Measurements from ENCODE around the gene HSPA4.
"Not testable (repeated sequence)": the region's sequence is repeated elsewhere in the genome, so short reads cannot be mapped to it uniquely, and the experiment has no call there.

The HSPA4 gene

GRCh38 chr5:133026664-133027153 is 25.1 kb upstream of the HSPA4 start:
- CTCF ChIA-PET, result interaction anchor here (0.6 kb wide), 1 partner anchor 15 kb away, joined by 3 read pairs; no protein-coding TSS in a partner anchor
- no peak for DNase-seq (ENCODE audit: low read depth, low spot score)
- POLR2A ChIA-PET, result no interaction called here
- TF ChIP-seq CTCF (IDR thresholded peaks at IDR 0.05; ENCODE audit: insufficient read depth, low read length, missing control alignments), result no peak
- H3K4me3 ChIP-seq (ENCODE audit: low read depth, low read length), result peak overlapping the region; percentile 89

- no peak for DNase-seq (ENCODE audit: low read depth, low spot score)
- CTCF ChIA-PET, result no interaction called here
- H3K4me3 ChIP-seq (ENCODE audit: low read depth, low read length), result no peak overlapping the region
- no peak for TF ChIP-seq CTCF (IDR thresholded peaks at IDR 0.05; ENCODE audit: insufficient read depth, low read length, missing control alignments)
- POLR2A ChIA-PET, result interaction anchor here (0.6 kb wide), 1 partner anchor 20 kb away, joined by 4 read pairs; no protein-coding TSS in a partner anchor
These were observed 22.4 kb upstream of the HSPA4 start for GRCh38 chr5:133029416-133029815.

- TF ChIP-seq CTCF (IDR thresholded peaks at IDR 0.05; ENCODE audit: insufficient read depth, low read length, missing control alignments), result no peak
- ChIA-PET POLR2A (no interaction called here), CTCF (no interaction called here)
- no peak for DNase-seq (ENCODE audit: low read depth, low spot score)
- H3K4me3 ChIP-seq (ENCODE audit: low read depth, low read length), result no peak overlapping the region
These were observed 21.3 kb upstream of the HSPA4 start for GRCh38 chr5:133030343-133031005.

- H3K4me3 ChIP-seq (ENCODE audit: low read depth, low read length), result no peak overlapping the region
- POLR2A ChIA-PET, result no interaction called here
- CTCF ChIA-PET, result no interaction called here
- DNase-seq (ENCODE audit: low read depth, low spot score), result no peak
- no peak for TF ChIP-seq CTCF (IDR thresholded peaks at IDR 0.05; ENCODE audit: insufficient read depth, low read length, missing control alignments)
These were observed 18.7 kb upstream of the HSPA4 start for GRCh38 chr5:133032852-133033742.

GRCh38 chr5:133034064-133034463 is 17.7 kb upstream of the HSPA4 start:
- DNase-seq (ENCODE audit: low read depth, low spot score), result no peak
- TF ChIP-seq CTCF (IDR thresholded peaks at IDR 0.05; ENCODE audit: insufficient read depth, low read length, missing control alignments), result no peak
- ChIA-PET POLR2A (no interaction called here), CTCF (no interaction called here)
- no peak overlapping the region for H3K4me3 ChIP-seq (ENCODE audit: low read depth, low read length)

- DNase-seq (ENCODE audit: low read depth, low spot score), result no peak
- no peak for TF ChIP-seq CTCF (IDR thresholded peaks at IDR 0.05; ENCODE audit: insufficient read depth, low read length, missing control alignments)
- H3K4me3 ChIP-seq (ENCODE audit: low read depth, low read length), result no peak overlapping the region
- CTCF ChIA-PET, result no interaction called here
- POLR2A ChIA-PET, result no interaction called here
These were observed 16.6 kb upstream of the HSPA4 start for GRCh38 chr5:133035224-133035623.

- H3K4me3 ChIP-seq (ENCODE audit: low read depth, low read length); POLR2A ChIA-PET; DNase-seq (ENCODE audit: low read depth, low spot score); CTCF ChIA-PET: not testable (repeated sequence)
These were observed 15.1 kb upstream of the HSPA4 start for GRCh38 chr5:133036677-133037076.
